GM21576 (cell line): Measurements from ENCODE around the gene SLC35F3.
"Not testable (repeated sequence)": the region's sequence is repeated elsewhere in the genome, so short reads cannot be mapped to it uniquely, and the experiment has no call there.

Experiments used
- ATAC-seq: cut with Tn5 transposase; IDR thresholded peaks from one replicate; pipeline ENCODE4 v1.9.1; 2021; ENCODE audit warnings: mild to moderate bottlenecking, moderate library complexity; ENCODE audit not compliant: unreplicated experiment

SLC35F3 gene

DNA sequence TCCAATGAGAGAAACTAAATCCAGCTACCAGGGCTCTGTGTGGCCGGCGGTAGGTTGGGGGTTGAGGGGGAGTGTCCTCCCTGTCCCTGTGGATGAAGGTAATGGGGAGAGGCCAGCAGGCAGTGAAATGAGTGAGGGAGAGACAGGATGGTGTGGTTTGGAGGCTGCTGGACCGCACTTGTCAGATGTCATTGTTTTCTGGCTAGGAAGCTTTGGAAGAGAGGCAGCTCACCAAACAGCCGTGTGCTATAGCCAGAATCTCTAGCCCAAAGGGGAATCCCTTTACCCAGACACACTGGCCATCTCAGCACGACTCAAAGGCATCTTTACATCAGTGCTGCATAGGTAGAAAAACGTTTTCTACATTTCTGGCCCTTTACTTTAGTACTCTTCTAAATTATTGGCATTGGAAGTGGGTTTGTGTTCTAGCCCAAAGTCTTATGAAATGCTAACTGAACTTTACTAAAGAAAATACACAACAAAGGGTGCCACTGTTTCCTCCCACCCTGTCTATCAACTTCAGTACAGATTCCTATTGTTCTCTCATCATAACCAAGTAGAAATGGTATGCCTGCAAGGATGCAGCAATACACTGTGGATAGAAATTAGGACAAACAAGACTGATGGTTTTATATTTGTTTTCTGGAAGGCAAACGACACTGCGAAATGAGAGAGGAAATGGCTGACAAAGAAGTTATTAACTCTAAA is 372.8 kb downstream of the SLC35F3 start:
- ATAC-seq, result no peak

GRCh38 chr1:234279021-234279420 is 374.5 kb downstream of the SLC35F3 start:
- ATAC-seq, result no peak

GRCh38 chr1:234280500-234280899 is 376.0 kb downstream of the SLC35F3 start:
- ATAC-seq, result no peak

- ATAC-seq, result no peak
Observed at GRCh38 chr1:234281826-234282489, 377.5 kb downstream of the SLC35F3 start.

DNA sequence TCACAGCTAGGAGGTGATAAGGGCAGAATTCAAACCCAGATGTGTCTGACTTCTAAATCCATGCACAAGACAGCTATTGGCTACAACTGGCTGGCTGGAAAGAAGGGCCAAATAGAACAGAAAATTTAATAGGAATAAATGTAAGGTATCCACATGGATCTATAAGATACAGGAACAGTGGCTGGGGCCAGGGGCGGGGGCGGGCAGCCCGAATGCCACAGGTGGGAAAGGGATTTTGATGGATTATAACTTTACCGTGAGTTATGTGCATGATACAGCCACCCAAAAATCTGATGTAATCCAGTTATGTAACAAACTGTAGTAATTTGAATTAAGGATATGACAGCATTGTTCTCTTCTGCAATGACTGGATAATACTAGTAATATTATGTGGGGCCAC is 381.7 kb downstream of the SLC35F3 start:
- ATAC-seq, result no peak

DNA sequence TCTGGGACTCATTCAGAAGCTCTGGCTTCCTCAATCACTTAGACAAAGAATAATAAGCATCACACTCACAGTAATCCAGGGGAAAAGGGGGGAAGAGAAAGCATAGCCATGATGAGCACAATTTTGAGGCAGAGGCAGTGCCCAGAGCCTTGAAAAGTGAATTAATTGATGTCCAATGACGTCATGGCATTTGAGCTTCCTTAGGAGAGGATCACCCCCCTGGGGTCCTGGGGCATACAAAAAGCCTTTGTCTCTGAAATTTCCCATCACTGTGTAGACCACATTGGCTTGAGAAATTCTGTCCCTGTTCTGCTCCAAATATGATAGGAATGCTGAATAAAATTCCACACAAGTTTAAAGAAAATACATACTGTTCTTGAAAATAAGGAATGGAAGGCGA is 384.5 kb downstream of the SLC35F3 start:
- ATAC-seq, result no peak

GRCh38 chr1:234289538-234290305 is 385.2 kb downstream of the SLC35F3 start:
- no peak for ATAC-seq

GRCh38 chr1:234292011-234292410 is 387.5 kb downstream of the SLC35F3 start:
- ATAC-seq, result no peak

GRCh38 chr1:234292548-234292947 is 388.1 kb downstream of the SLC35F3 start:
- ATAC-seq, result no peak

GRCh38 chr1:234294109-234294817 is 389.8 kb downstream of the SLC35F3 start:
- no peak for ATAC-seq

GRCh38 chr1:234295068-234295467 is 390.6 kb downstream of the SLC35F3 start:
- ATAC-seq, result no peak

DNA sequence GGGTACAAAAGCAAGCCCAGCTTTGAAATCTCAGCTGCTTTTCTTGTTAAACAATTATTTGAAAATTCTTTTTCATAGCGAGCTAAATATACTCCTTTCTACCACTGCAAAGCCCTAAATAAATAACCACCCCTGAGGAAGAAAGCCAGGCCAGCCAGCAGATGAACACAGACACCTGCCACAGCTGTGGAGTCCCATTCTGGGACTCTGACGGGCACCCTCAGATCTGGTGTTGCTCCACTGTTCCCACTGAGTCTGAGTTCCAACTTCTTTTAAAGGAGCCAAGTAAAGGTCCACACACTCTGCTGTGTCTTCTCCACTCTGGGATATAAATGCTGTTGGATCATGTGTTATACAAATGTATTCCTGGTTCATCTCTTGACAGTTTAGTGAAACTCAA is 391.1 kb downstream of the SLC35F3 start:
- no peak for ATAC-seq

GRCh38 chr1:234296496-234296895 is 392.0 kb downstream of the SLC35F3 start:
- ATAC-seq, result no peak

DNA sequence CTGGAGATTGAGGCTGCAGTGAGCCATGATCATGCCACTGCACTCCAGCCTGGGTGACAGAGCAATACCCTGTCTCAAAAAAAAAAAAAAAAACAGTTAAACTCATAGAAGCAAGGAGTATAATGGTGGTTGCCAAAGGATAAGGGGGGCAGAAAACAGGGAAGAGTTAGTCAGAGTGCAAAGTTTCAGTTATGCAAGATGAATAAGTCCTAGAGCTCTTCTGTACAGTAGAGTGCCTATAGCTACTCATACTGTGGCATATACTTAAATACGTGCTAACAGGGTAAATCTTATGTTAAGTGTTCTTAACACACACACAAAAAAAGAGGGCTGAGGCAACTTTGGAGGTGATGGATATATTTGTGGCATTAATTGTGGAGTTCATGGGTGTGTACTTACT is 393.2 kb downstream of the SLC35F3 start:
- no peak for ATAC-seq

- no peak for ATAC-seq
Observed at GRCh38 chr1:234300096-234300495, 395.6 kb downstream of the SLC35F3 start.

DNA sequence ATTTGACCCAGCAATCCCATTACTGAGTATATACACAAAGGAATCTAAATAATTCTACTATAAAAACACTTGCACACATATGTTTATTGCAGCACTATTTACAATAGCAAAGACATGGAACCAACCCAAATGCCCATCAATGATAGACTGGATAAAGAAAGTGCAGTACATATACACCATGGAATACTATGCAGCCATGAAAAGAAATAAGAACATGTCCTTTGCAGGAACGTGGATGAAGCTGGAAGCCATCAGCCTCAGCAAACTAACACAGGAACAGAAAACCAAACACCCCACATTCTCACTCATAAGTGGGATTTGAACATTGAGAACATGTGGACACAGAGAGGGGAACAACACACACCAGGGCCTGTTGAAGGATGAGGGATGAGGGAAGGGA is 397.2 kb downstream of the SLC35F3 start:
- ATAC-seq, result not testable (repeated sequence)

DNA sequence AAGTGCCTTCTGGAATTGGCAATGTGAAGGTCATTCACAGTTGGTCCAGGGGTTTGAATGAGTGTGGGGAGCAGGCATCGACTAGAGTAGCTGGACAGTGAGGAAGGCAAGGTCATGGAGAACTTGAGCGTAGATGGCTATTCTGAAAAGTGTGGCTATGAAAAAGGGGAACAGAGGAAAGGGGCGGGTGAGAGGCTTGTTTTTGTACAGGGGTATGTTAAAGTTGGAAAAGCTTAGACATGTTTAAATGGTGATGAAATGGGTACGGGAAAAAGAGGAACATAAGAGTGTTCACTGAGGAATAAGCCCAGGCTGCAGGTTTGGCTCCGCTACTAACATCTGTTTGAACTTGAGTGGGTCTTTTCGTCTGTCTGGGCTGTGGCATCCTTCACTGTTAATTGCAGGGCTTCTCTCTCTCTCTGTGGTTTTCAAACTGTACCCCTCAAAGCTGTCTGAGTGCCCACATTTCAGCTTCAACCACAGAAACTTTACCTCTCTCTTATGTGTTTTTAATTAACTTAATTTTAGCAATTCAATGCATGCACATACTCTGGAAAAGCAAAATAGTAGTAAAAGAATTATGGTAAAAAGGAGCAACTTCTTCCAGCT is 398.0 kb downstream of the SLC35F3 start:
- no peak for ATAC-seq

- ATAC-seq, result no peak
Observed at GRCh38 chr1:234303231-234303630, 398.8 kb downstream of the SLC35F3 start.

- ATAC-seq, result no peak
Observed at GRCh38 chr1:234307726-234308125, 403.2 kb downstream of the SLC35F3 start.

DNA sequence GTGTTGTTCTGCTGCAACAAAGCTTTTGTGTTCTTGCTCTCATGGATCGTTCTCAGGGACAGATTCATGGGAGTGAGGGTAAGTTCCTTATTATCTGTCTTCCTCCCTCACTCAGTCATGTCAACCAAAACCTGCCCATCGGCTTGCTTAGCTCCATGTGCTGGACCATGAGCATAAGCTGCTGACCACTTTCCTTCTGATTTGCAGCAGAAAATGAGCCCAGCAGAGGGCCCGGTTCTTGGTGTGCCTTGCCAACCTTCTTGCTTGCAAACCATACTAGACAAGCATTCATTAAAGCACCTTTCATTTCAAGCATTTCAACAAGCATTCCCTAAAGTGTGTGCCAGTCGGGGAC is 404.7 kb downstream of the SLC35F3 start:
- ATAC-seq, result no peak
